PC-9 (cell line): ENCODE data around the gene SYPL1. TPM values are rescaled to one million over a fixed set of nuclear protein-coding genes. Genes with fewer than 3 reads are reported as not detected.
A peak's percentile ranks its signal among the peaks of the same experiment; 100 is the strongest.

Experiments
- BruUV-seq: library from RNA; stranded (reverse); fragments of 400-500 nt; replicated peaks from 2 replicates; lab custom pipeline; 2021; lab: Mats Ljungman, UMichigan
- CTCF ChIA-PET: fragments of 300-600 bp; sonication (Branson Sonifier 250); formaldehyde crosslinking; loops from one replicate; lab custom pipeline; 2022; ENCODE audit warnings: antibody characterized with exemption; lab: Charles Lee
- POLR2A ChIA-PET: fragments of 300-600 bp; sonication (Branson Sonifier 250); formaldehyde crosslinking; loops from one replicate; lab custom pipeline; 2022; ENCODE audit warnings: antibody characterized with exemption; ENCODE audit not compliant: unreplicated experiment; lab: Charles Lee
- DNase-seq, 2 experiments: peaks; one replicate each; pipeline versions ENCODE4 v3.0.0 to v3.0.0-alpha.2; 2015 to 2022; ENCODE audit warnings: mixed read lengths in 1 of 2
- H2AFZ ChIP-seq: fragments of 200-600 bp; sonication (generic); 2 replicates; pipeline ENCODE4 v1.8.1; 2017; ENCODE audit warnings: antibody characterized with exemption
- H3F3A ChIP-seq: fragments of 200-600 bp; sonication (generic); 2 replicates; pipeline ENCODE4 v1.8.1; 2017; ENCODE audit warnings: antibody characterized with exemption, mild to moderate bottlenecking, low read depth; ENCODE audit not compliant: insufficient read depth
- H3K27ac ChIP-seq: fragments of 200-600 bp; sonication (generic); 2 replicates; pipeline ENCODE4 v1.6.1; 2016; ENCODE audit warnings: mixed run types
- H3K27me3 ChIP-seq: fragments of 200-600 bp; sonication (generic); 2 replicates; pipeline ENCODE4 v1.6.1; 2016; ENCODE audit warnings: low read depth, mixed run types; ENCODE audit not compliant: insufficient read depth
- H3K36me3 ChIP-seq: fragments of 200-600 bp; sonication (generic); 2 replicates; pipeline ENCODE4 v1.6.1; 2016; ENCODE audit warnings: low read depth, mixed run types
- H3K4me1 ChIP-seq: fragments of 200-600 bp; sonication (generic); replicated peaks from 2 replicates; pipeline ENCODE4 v1.6.1; 2016; ENCODE audit warnings: mixed run types; ENCODE audit not compliant: insufficient read depth
- H3K4me2 ChIP-seq: fragments of 200-600 bp; sonication (generic); 2 replicates; pipeline ENCODE4 v1.6.1; 2017; ENCODE audit warnings: mixed run types
- H3K4me3 ChIP-seq: fragments of 200-600 bp; sonication (generic); 2 replicates; pipeline ENCODE4 v1.6.1; 2016; ENCODE audit warnings: mixed run types
- H3K79me2 ChIP-seq: fragments of 200-600 bp; sonication (generic); 2 replicates; pipeline ENCODE4 v1.6.1; 2017; ENCODE audit warnings: low read depth, mixed run types
- H3K9me2 ChIP-seq: fragments of 200-600 bp; sonication (generic); 2 replicates; pipeline ENCODE4 v1.8.1; 2017; ENCODE audit warnings: mild to moderate bottlenecking; ENCODE audit not compliant: insufficient read depth
- H3K9me3 ChIP-seq: fragments of 200-600 bp; sonication (generic); 2 replicates; pipeline ENCODE4 v1.8.1; 2016; ENCODE audit warnings: low read depth; ENCODE audit not compliant: insufficient read depth
- H4K20me1 ChIP-seq: fragments of 200-600 bp; sonication (generic); 2 replicates; pipeline ENCODE4 v1.8.1; 2017; ENCODE audit not compliant: insufficient read depth
- EZH2 ChIP-seq: fragments of 200-600 bp; sonication (generic); IDR thresholded peaks from 2 replicates; pipeline ENCODE4 v1.8.0; 2017; ENCODE audit warnings: antibody characterized with exemption, low read depth
- intact Hi-C: fragments of 100-400 bp; cut with micrococcal nuclease; formaldehyde crosslinking; loops from one replicate; pipeline ENCODE4 v1.10.0; 2022; ENCODE audit not compliant: unreplicated experiment
- total RNA-seq: library from RNA; stranded (reverse); gene quantifications from 2 replicates; pipeline ENCODE4 v1.2.3, GENCODE V29; 2021
- TF ChIP-seq, protein P1 (sequence below): fragments of 200-600 bp; sonication (generic); conservative IDR thresholded peaks from 2 replicates; pipeline ENCODE4 v1.6.1; 2017; ENCODE audit warnings: mixed run types, antibody characterized with exemption, mild to moderate bottlenecking, moderate library complexity

Gene SYPL1
- total RNA-seq, 1 experiment from 2014 or later: 102 TPM

DNA sequence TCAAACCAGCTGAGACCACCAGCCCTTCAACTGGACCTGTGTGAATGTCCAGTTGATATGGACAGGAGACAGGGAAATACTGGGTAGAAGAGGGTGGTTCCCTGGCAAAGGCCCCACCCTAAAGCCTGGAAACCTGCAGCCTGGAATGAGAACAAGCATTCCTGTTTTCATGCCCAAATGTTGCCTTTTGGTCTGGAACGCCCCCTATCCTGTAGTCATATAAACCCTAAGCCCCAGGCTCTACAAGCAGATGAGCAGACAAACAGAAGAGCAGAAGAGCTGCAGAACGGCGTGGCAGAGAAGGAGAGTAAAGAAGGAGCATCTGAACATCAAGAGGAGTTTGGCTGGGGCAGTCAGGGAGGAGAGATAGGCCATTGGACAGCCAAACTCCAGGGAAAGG, 38.4 kb downstream of the SYPL1 start:
- Histone ChIP-seq H3K79me2 (no peaks in the 10 kb centered on the region), H3K36me3 (no peaks in the 10 kb centered on the region), H3K9me2 (no peaks in the 10 kb centered on the region), H3F3A (peaks cover 21% of the 10 kb centered on the region; the same call in 1 of the 2 replicates), H3K4me3 (no peak overlapping the region), H3K27ac (no peak overlapping the region), H4K20me1 (no peaks in the 10 kb centered on the region), H2AFZ (no peak overlapping the region), H3K27me3 (no peaks in the 10 kb centered on the region), H3K4me2 (no peak overlapping the region), H3K4me1 (peaks cover 50% of the 10 kb centered on the region), H3K9me3 (no peaks in the 10 kb centered on the region)
- no TSS peak for BruUV-seq
- POLR2A ChIA-PET: interaction anchor here (0.8 kb wide), 1 partner anchor 38 kb away, joined by 13 read pairs; no protein-coding TSS in a partner anchor
- CTCF ChIA-PET: interaction anchor here (0.5 kb wide), 1 partner anchor 309 kb away, joined by 4 read pairs; no protein-coding TSS in a partner anchor
- TF ChIP-seq, protein P1, sequence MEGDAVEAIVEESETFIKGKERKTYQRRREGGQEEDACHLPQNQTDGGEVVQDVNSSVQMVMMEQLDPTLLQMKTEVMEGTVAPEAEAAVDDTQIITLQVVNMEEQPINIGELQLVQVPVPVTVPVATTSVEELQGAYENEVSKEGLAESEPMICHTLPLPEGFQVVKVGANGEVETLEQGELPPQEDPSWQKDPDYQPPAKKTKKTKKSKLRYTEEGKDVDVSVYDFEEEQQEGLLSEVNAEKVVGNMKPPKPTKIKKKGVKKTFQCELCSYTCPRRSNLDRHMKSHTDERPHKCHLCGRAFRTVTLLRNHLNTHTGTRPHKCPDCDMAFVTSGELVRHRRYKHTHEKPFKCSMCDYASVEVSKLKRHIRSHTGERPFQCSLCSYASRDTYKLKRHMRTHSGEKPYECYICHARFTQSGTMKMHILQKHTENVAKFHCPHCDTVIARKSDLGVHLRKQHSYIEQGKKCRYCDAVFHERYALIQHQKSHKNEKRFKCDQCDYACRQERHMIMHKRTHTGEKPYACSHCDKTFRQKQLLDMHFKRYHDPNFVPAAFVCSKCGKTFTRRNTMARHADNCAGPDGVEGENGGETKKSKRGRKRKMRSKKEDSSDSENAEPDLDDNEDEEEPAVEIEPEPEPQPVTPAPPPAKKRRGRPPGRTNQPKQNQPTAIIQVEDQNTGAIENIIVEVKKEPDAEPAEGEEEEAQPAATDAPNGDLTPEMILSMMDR: no peak
- no peak for TF ChIP-seq EZH2
- intact Hi-C loops: no loop called here
- DNase-seq: no peak

- H4K20me1 ChIP-seq: no peaks in the 10 kb centered on the region
- no peaks in the 10 kb centered on the region for H3K9me2 ChIP-seq
- H3K27me3 ChIP-seq: no peaks in the 10 kb centered on the region
- peaks cover 21% of the 10 kb centered on the region; the same call in 1 of the 2 replicates for H3F3A ChIP-seq
- no peaks in the 10 kb centered on the region for H3K79me2 ChIP-seq
- no TSS peak for BruUV-seq
- H3K36me3 ChIP-seq: no peaks in the 10 kb centered on the region
- H3K4me2 ChIP-seq: peak overlapping the region; percentile 71; the same call in 1 of the 2 replicates
- intact Hi-C loops: no loop called here
- peak overlapping the region; percentile 95 for H3K27ac ChIP-seq
- TF ChIP-seq EZH2: no peak
- TF ChIP-seq, protein P1: no peak
- CTCF ChIA-PET: interaction anchor here (0.8 kb wide), 1 partner anchor 22 kb away, joined by 3 read pairs; no protein-coding TSS in a partner anchor
- H3K9me3 ChIP-seq: no peaks in the 10 kb centered on the region
- H3K4me3 ChIP-seq: no peak overlapping the region
- peaks cover 52% of the 10 kb centered on the region for H3K4me1 ChIP-seq
- no peak overlapping the region for H2AFZ ChIP-seq
- POLR2A ChIA-PET: no interaction called here
- DNase-seq: no peak
These were observed 39.4 kb downstream of the SYPL1 start for GRCh38 chr7:106072715-106073091.

DNA sequence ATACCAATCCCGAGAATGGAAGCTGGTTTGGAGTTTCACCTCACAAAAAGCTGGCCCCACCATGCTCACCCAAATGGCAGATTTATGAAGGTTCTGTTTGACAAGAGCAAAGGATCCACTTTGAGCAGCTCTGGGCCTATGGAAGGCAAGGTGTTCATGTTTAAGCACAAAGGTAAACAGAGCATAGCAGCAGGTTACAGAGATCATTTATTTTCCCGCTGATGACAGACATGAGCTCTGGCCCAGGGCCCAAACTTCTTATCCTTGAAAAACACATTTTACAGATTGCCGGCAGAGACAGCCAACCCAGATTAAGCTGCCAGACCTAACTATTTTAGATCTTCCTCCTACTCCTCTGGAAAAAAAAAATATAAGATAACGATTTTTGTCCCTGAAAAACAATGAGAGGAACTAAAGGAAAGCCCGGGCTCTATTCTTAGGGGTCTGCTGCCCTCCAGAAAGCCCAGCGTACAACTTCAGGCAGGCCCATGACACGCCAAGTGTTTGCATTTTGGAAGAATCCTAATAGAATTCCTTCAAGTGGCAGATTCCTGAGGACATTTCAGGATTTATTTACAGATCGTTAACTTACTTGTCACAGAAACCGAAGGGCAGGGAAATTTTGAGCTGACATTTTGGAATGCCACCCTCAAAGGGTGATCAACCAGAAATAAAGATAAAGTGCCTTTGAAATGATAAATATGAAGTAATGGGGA, 40.0 kb downstream of the SYPL1 start:
- Histone ChIP-seq H3K4me2 (peak overlapping the region; percentile 71), H3K4me3 (peak overlapping the region; percentile 24; the same call in 1 of the 2 replicates), H4K20me1 (no peaks in the 10 kb centered on the region), H3K27me3 (no peaks in the 10 kb centered on the region), H3K9me3 (no peaks in the 10 kb centered on the region), H3F3A (peaks cover 24% of the 10 kb centered on the region; the same call in 1 of the 2 replicates), H3K79me2 (no peaks in the 10 kb centered on the region), H3K36me3 (no peaks in the 10 kb centered on the region), H2AFZ (peak overlapping the region; percentile 70; the same call in 1 of the 2 replicates), H3K4me1 (peaks cover 54% of the 10 kb centered on the region), H3K9me2 (no peaks in the 10 kb centered on the region), H3K27ac (peak overlapping the region; percentile 95)
- TF ChIP-seq, protein P1: no peak
- TF ChIP-seq EZH2: no peak
- peak in 1 of 2 experiments; percentile 34 for DNase-seq
- BruUV-seq: TSS peak; percentile 93
- CTCF ChIA-PET: interaction anchor here (0.7 to 1.2 kb wide), 3 partner anchors 10 to 82 kb away, joined by 3 to 6 read pairs (median 6); no protein-coding TSS in a partner anchor
- intact Hi-C loops: loop anchor here (2.0 kb wide), 1 partner anchor 39 kb away; no protein-coding TSS in a partner anchor
- POLR2A ChIA-PET: interaction anchor here (0.6 to 1.3 kb wide), 4 partner anchors 16 to 541 kb away, joined by 3 to 9 read pairs (median 4); no protein-coding TSS in a partner anchor
